Type B pancreatic cell (in vitro differentiated cells): ENCODE results near the gene PRKD1. TPM values are rescaled to one million over a fixed set of nuclear protein-coding genes. Genes with fewer than 3 reads are reported as not detected.

Experiments
- DNase-seq: peaks from one replicate; pipeline ENCODE4 v3.0.0; 2021; ENCODE audit warnings: mixed read lengths; ENCODE audit not compliant: unreplicated experiment; ENCODE audit errors: extremely low spot score
- H3K27ac Mint-ChIP-seq: 2 replicates; pipeline ENCODE4 v1.8.0; 2021; ENCODE audit warnings: mild to moderate bottlenecking, mixed read lengths
- H3K27me3 Mint-ChIP-seq: 2 replicates; pipeline ENCODE4 v1.8.0; 2021; ENCODE audit warnings: mixed read lengths
- H3K36me3 Mint-ChIP-seq: 2 replicates; pipeline ENCODE4 v1.8.0; 2021; ENCODE audit warnings: mixed read lengths
- H3K4me1 Mint-ChIP-seq: one replicate; pipeline ENCODE4 v1.8.0; 2021; ENCODE audit warnings: mixed read lengths; ENCODE audit not compliant: unreplicated experiment
- H3K4me3 Mint-ChIP-seq: 2 replicates; pipeline ENCODE4 v1.8.0; 2021; ENCODE audit warnings: mild to moderate bottlenecking, mixed read lengths
- H3K9me3 Mint-ChIP-seq: 2 replicates; pipeline ENCODE4 v1.8.0; 2021; ENCODE audit warnings: mixed read lengths
- total RNA-seq: library from RNA; stranded (reverse); gene quantifications from 2 replicates; pipeline ENCODE4 v1.2.1, GENCODE V29; 2021; ENCODE audit warnings: low replicate concordance
- TF ChIP-seq, protein P1 (sequence below): fragments of 200-600 bp; sonication (generic); conservative IDR thresholded peaks from 2 replicates; pipeline ENCODE4 v1.5.0; 2021; ENCODE audit warnings: antibody characterized with exemption, mild to moderate bottlenecking

PRKD1 gene
- total RNA-seq, 1 donor from 2014 or later: 16.3 TPM

DNA sequence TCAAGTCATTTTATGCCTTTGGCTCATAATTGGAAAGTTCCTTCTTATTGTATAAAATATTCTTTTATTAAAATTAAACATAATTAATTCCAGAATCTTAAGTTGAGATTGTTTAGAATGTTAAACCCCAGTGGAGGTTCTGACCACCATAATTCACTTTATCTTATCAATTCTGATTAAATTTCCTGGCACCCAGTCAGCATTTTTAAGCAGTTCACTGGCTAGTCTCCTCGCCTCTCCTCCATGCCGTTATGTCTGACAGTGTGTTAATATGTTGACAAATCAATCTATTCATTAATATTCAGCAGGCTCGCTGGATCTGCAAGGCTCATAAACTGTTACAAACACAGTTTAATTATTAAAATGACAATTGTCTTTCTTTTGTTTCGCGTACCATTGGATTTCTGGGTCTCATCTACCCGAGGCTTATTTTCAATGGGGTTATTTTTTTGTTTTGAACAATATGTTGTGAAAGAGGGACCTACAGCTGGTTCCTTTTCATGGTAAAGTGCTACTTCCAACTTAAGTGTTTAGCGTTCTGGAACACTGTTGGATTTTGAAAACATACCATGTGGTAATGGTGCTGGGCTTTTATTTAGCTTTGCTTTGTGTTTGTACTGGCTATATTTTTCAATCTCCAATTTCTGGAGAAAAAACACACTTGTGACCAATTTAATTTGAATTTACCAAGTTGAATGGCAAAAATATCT lies 339.7 kb downstream of the PRKD1 start:
- Mint-ChIP-seq H3K27ac (no peak overlapping the region), H3K36me3 (no peaks in the 10 kb centered on the region), H3K27me3 (peaks cover 3% of the 10 kb centered on the region), H3K9me3 (no peaks in the 10 kb centered on the region), H3K4me1 (peaks cover 7% of the 10 kb centered on the region), H3K4me3 (no peak overlapping the region)
- no peak for DNase-seq
- TF ChIP-seq, protein P1, sequence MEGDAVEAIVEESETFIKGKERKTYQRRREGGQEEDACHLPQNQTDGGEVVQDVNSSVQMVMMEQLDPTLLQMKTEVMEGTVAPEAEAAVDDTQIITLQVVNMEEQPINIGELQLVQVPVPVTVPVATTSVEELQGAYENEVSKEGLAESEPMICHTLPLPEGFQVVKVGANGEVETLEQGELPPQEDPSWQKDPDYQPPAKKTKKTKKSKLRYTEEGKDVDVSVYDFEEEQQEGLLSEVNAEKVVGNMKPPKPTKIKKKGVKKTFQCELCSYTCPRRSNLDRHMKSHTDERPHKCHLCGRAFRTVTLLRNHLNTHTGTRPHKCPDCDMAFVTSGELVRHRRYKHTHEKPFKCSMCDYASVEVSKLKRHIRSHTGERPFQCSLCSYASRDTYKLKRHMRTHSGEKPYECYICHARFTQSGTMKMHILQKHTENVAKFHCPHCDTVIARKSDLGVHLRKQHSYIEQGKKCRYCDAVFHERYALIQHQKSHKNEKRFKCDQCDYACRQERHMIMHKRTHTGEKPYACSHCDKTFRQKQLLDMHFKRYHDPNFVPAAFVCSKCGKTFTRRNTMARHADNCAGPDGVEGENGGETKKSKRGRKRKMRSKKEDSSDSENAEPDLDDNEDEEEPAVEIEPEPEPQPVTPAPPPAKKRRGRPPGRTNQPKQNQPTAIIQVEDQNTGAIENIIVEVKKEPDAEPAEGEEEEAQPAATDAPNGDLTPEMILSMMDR: no peak

DNA sequence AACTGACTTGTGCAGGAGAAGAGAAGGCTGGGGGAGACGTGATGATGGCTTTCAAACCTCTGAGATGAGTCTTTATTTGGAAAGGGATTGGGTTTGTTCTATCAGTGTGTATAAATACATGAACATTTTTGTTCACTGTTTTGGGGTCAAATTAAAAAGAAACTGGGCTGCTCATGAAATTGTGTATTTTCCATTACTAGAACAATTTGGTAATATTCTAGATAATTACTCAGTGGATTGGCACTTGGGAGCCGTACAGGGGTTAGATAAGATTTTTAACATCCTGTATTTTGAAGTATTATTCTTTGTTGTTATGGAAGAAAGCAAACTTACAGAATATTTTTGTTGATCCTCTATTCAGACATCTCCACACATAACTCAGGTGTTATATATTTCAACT lies 340.6 kb downstream of the PRKD1 start:
- Mint-ChIP-seq H3K36me3 (no peaks in the 10 kb centered on the region), H3K27ac (peak overlapping the region; percentile 19)
- DNase-seq: no peak

DNA sequence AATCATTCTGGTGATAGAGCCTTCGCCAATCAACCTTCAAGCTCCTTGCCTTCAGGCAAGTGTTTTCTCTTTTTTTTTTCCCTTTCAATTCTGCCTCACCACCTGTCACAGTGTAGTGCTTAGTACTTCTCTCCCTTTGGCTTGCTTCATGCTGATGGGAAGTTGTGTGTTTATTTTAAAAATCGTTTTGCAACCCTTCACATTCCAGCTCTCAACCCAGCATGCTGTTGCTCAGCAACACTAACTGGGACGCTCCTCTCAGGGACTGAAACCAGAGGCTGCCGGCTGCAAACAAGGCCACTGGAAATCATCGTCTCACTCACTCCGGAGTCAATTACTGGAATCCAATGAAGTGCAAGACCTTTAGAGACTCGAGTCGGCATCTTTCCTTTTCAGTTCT lies 342.7 kb downstream of the PRKD1 start:
- H3K9me3 Mint-ChIP-seq: no peaks in the 10 kb centered on the region

More for the DNA sequence above, 340.6 kb downstream of the PRKD1 start:
- Mint-ChIP-seq H3K9me3 (no peaks in the 10 kb centered on the region), H3K4me1 (peaks cover 7% of the 10 kb centered on the region), H3K4me3 (no peak overlapping the region), H3K27me3 (peaks cover 3% of the 10 kb centered on the region)
- TF ChIP-seq, protein P1: no peak

DNA sequence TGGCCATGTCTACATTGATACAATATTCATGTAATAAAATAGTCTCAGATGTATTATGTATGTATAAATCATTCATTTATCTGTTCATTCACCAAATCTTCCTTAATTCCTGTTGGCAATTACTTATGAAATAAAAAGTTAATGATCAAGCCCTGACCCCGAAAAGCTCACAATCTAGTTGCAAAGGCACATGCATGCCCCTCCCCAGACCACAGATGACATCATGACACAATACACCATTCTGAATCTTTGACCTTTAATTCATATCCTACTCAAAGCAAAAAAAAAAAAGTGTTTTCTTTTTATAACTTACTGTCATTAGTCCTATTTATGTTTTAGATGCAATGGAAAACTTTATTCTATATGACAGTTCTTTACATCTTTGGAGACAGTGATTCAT lies 346.9 kb downstream of the PRKD1 start:
- H3K27ac Mint-ChIP-seq: no peak overlapping the region
- peaks cover 7% of the 10 kb centered on the region for H3K4me1 Mint-ChIP-seq
- no peaks in the 10 kb centered on the region for H3K9me3 Mint-ChIP-seq
- H3K4me3 Mint-ChIP-seq: no peak overlapping the region
- H3K27me3 Mint-ChIP-seq: peaks cover 3% of the 10 kb centered on the region
- no peaks in the 10 kb centered on the region for H3K36me3 Mint-ChIP-seq
- TF ChIP-seq, protein P1: no peak
- DNase-seq: no peak

More for the DNA sequence above, 342.7 kb downstream of the PRKD1 start:
- H3K27me3 Mint-ChIP-seq: peaks cover 3% of the 10 kb centered on the region
- H3K36me3 Mint-ChIP-seq: no peaks in the 10 kb centered on the region
- TF ChIP-seq, protein P1: no peak
- H3K4me3 Mint-ChIP-seq: peak overlapping the region; percentile 27
- peak overlapping the region; percentile 27 for H3K27ac Mint-ChIP-seq
- DNase-seq: no peak
- peaks cover 7% of the 10 kb centered on the region for H3K4me1 Mint-ChIP-seq

DNA sequence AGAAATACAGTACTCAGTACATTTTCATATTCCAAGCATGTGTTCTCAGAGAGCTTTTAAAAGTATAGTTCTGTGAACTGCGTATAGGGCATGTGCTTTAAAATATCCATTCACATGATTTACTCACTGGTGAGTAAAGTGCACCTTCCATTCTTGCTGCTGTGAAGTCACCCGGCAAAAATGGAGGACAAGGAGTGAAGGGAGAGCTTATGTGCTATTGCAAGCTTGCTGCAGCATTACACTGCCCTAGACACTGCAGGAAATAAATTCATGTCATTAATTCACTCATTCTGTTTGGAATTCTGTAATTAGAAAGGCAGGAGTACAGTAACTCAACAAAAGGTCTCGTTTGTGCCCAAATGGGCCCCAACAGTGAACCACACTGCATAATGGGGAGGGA lies 347.8 kb downstream of the PRKD1 start:
- Mint-ChIP-seq H3K4me1 (peaks cover 2% of the 10 kb centered on the region), H3K9me3 (no peaks in the 10 kb centered on the region), H3K36me3 (no peaks in the 10 kb centered on the region), H3K27ac (no peak overlapping the region), H3K27me3 (peaks cover under 1% of the 10 kb centered on the region), H3K4me3 (no peak overlapping the region)
- TF ChIP-seq, protein P1: no peak
- DNase-seq: no peak
